ENCODE results near the gene KCNIP2.
A peak's percentile ranks its signal among the peaks of the same experiment; 100 is the strongest.

KCNIP2 gene

GRCh38 chr10:101851411-101852116, 8.0 kb upstream of the KCNIP2 start:
- DNase-seq (ENCODE audit: low spot score), result no peak

- no peak for DNase-seq (ENCODE audit: low spot score)
Observed at GRCh38 chr10:101850749-101851148, 7.1 kb upstream of the KCNIP2 start.

GRCh38 chr10:101848894-101849351, 5.3 kb upstream of the KCNIP2 start:
- DNase-seq (ENCODE audit: low spot score), result no peak

- no peak for DNase-seq (ENCODE audit: low spot score)
Observed at GRCh38 chr10:101848408-101848807, 4.8 kb upstream of the KCNIP2 start.

- DNase-seq (ENCODE audit: low spot score), result no peak
Observed at GRCh38 chr10:101845893-101846292, 2.3 kb upstream of the KCNIP2 start.

GRCh38 chr10:101841826-101842225, 1.8 kb downstream of the KCNIP2 start:
- DNase-seq (ENCODE audit: low spot score), result no peak

- DNase-seq (ENCODE audit: low spot score), result peak; percentile 73
Observed at GRCh38 chr10:101840741-101841453, 2.7 kb downstream of the KCNIP2 start.

GRCh38 chr10:101840102-101840684, 3.4 kb downstream of the KCNIP2 start:
- DNase-seq (ENCODE audit: low spot score), result no peak

GRCh38 chr10:101839416-101840063, 4.1 kb downstream of the KCNIP2 start:
- DNase-seq (ENCODE audit: low spot score), result peak; percentile 41

- DNase-seq (ENCODE audit: low spot score), result no peak
Observed at GRCh38 chr10:101839002-101839401, 4.6 kb downstream of the KCNIP2 start.

GRCh38 chr10:101838416-101838970, 5.1 kb downstream of the KCNIP2 start:
- no peak for DNase-seq (ENCODE audit: low spot score)

GRCh38 chr10:101837748-101838147, 5.9 kb downstream of the KCNIP2 start:
- no peak for DNase-seq (ENCODE audit: low spot score)

GRCh38 chr10:101835362-101835761, 8.2 kb downstream of the KCNIP2 start:
- DNase-seq (ENCODE audit: low spot score), result no peak

- DNase-seq (ENCODE audit: low spot score), result no peak
Observed at GRCh38 chr10:101834341-101834740, 9.3 kb downstream of the KCNIP2 start.

- DNase-seq (ENCODE audit: low spot score), result no peak
Observed at GRCh38 chr10:101833466-101833865, 10.1 kb downstream of the KCNIP2 start.

- no peak for DNase-seq (ENCODE audit: low spot score)
Observed at GRCh38 chr10:101832325-101832771, 11.3 kb downstream of the KCNIP2 start.

- DNase-seq (ENCODE audit: low spot score), result no peak
Observed at GRCh38 chr10:101831169-101831811, 12.3 kb downstream of the KCNIP2 start.

- DNase-seq (ENCODE audit: low spot score), result peak; percentile 95
Observed at GRCh38 chr10:101830322-101831168, 13.1 kb downstream of the KCNIP2 start.

- DNase-seq (ENCODE audit: low spot score), result peak; percentile 69
Observed at GRCh38 chr10:101829561-101830315, 13.9 kb downstream of the KCNIP2 start.

Data from CD4-positive, alpha-beta T cell treated with Interleukin-6 at 100 ng/mL for 8 hours (primary cell).